Parathyroid adenoma (tissue), 2 donors: ENCODE measurements around the gene USO1.
"Not testable (repeated sequence)": the region's sequence is repeated elsewhere in the genome, so short reads cannot be mapped to it uniquely, and the experiment has no call there.

Experiments
- H2AFZ ChIP-seq: fragments of 300-600 bp; sonication (generic); one replicate; pipeline ENCODE4 v1.7.0; 2017; ENCODE audit warnings: antibody characterized with exemption, mild to moderate bottlenecking
- H3K27ac ChIP-seq: fragments of 300-600 bp; sonication (generic); one replicate; pipeline ENCODE4 v1.7.0; 2017
- H3K27me3 ChIP-seq: fragments of 300-600 bp; sonication (generic); one replicate; pipeline ENCODE4 v1.7.0; 2017; ENCODE audit warnings: low read length; ENCODE audit not compliant: control insufficient read depth, insufficient read depth
- H3K36me3 ChIP-seq: fragments of 300-600 bp; sonication (generic); one replicate; pipeline ENCODE4 v1.7.0; 2017; ENCODE audit warnings: low read length; ENCODE audit not compliant: control insufficient read depth, insufficient read depth
- H3K4me1 ChIP-seq: fragments of 300-600 bp; sonication (generic); one replicate; pipeline ENCODE4 v1.7.0; 2017; ENCODE audit warnings: control low read depth
- H3K4me2 ChIP-seq: fragments of 300-600 bp; sonication (generic); one replicate; pipeline ENCODE4 v1.7.0; 2017; ENCODE audit warnings: low read length
- H3K4me3 ChIP-seq: fragments of 300-600 bp; sonication (generic); one replicate; pipeline ENCODE4 v1.7.0; 2017; ENCODE audit warnings: low read depth, low read length
- H3K79me2 ChIP-seq: fragments of 300-600 bp; sonication (generic); one replicate; pipeline ENCODE4 v1.7.0; 2017; ENCODE audit warnings: control low read depth
- H3K9ac ChIP-seq: fragments of 300-600 bp; sonication (generic); one replicate; pipeline ENCODE4 v1.7.0; 2017; ENCODE audit warnings: mild to moderate bottlenecking
- H3K9me3 ChIP-seq: fragments of 300-600 bp; sonication (generic); one replicate; pipeline ENCODE4 v1.7.0; 2017; ENCODE audit warnings: low read length; ENCODE audit not compliant: control insufficient read depth
- CTCF ChIP-seq: fragments of 300-600 bp; sonication (generic); IDR thresholded peaks from one replicate; pipeline ENCODE4 v1.7.0; 2017; ENCODE audit warnings: antibody characterized with exemption, mild to moderate bottlenecking
- donor health status: primary hyperparathyroidism.

USO1 gene

GRCh38 chr4:75679876-75680575, 44.4 kb upstream of the USO1 start:
- no peaks in the 10 kb centered on the region for H3K9me3 ChIP-seq
- no peak overlapping the region for H3K4me2 ChIP-seq
- TF ChIP-seq CTCF = no peak
- no peaks in the 10 kb centered on the region for H3K4me1 ChIP-seq
- no peak overlapping the region for H3K27ac ChIP-seq
- no peak overlapping the region for H3K9ac ChIP-seq
- no peaks in the 10 kb centered on the region for H3K27me3 ChIP-seq
- no peak overlapping the region for H2AFZ ChIP-seq
- no peak overlapping the region for H3K4me3 ChIP-seq
- no peaks in the 10 kb centered on the region for H3K79me2 ChIP-seq
- H3K36me3 ChIP-seq = no peaks in the 10 kb centered on the region

GRCh38 chr4:75683482-75684155, 40.8 kb upstream of the USO1 start:
- no peaks in the 10 kb centered on the region for H3K4me1 ChIP-seq
- no peak overlapping the region for H2AFZ ChIP-seq
- H3K9ac ChIP-seq = no peak overlapping the region
- no peaks in the 10 kb centered on the region for H3K27me3 ChIP-seq
- no peaks in the 10 kb centered on the region for H3K79me2 ChIP-seq
- no peak for TF ChIP-seq CTCF
- no peaks in the 10 kb centered on the region for H3K36me3 ChIP-seq
- H3K4me2 ChIP-seq = no peak overlapping the region
- no peak overlapping the region for H3K4me3 ChIP-seq
- H3K27ac ChIP-seq = no peak overlapping the region
- H3K9me3 ChIP-seq = no peaks in the 10 kb centered on the region

GRCh38 chr4:75685546-75686189, 38.7 kb upstream of the USO1 start:
- no peak overlapping the region for H3K9ac ChIP-seq
- H3K27ac ChIP-seq = no peak overlapping the region
- no peak overlapping the region for H2AFZ ChIP-seq
- H3K9me3 ChIP-seq = no peaks in the 10 kb centered on the region
- H3K36me3 ChIP-seq = no peaks in the 10 kb centered on the region
- no peaks in the 10 kb centered on the region for H3K4me1 ChIP-seq
- H3K4me2 ChIP-seq = no peak overlapping the region
- H3K27me3 ChIP-seq = no peaks in the 10 kb centered on the region
- H3K79me2 ChIP-seq = no peaks in the 10 kb centered on the region
- no peak for TF ChIP-seq CTCF
- H3K4me3 ChIP-seq = no peak overlapping the region

- Histone ChIP-seq H3K27me3 (no peaks in the 10 kb centered on the region), H3K4me1 (no peaks in the 10 kb centered on the region), H2AFZ (no peak overlapping the region), H3K9ac (no peak overlapping the region), H3K79me2 (no peaks in the 10 kb centered on the region), H3K4me2 (no peak overlapping the region), H3K27ac (no peak overlapping the region), H3K36me3 (no peaks in the 10 kb centered on the region), H3K9me3 (no peaks in the 10 kb centered on the region), H3K4me3 (no peak overlapping the region)
- no peak for TF ChIP-seq CTCF
Observed at GRCh38 chr4:75686346-75686745, 38.0 kb upstream of the USO1 start.

GRCh38 chr4:75687125-75687524, 37.3 kb upstream of the USO1 start:
- not testable (repeated sequence) for H3K4me3 ChIP-seq, H3K9me3 ChIP-seq, H3K79me2 ChIP-seq, H3K27me3 ChIP-seq, H3K4me2 ChIP-seq, H3K9ac ChIP-seq, H3K27ac ChIP-seq, H3K4me1 ChIP-seq, H3K36me3 ChIP-seq, H2AFZ ChIP-seq

- H3K79me2 ChIP-seq, H3K4me1 ChIP-seq, H3K36me3 ChIP-seq, H3K4me2 ChIP-seq, H3K4me3 ChIP-seq, H3K9ac ChIP-seq, H3K27ac ChIP-seq, H3K9me3 ChIP-seq, H2AFZ ChIP-seq, H3K27me3 ChIP-seq: not testable (repeated sequence)
Observed at GRCh38 chr4:75692066-75692465, 32.3 kb upstream of the USO1 start.
